HG03025 (cell line): ENCODE data around the gene PDAP1.
"Not testable (repeated sequence)": the region's sequence is repeated elsewhere in the genome, so short reads cannot be mapped to it uniquely, and the experiment has no call there.

Experiments used
- ATAC-seq: cut with Tn5 transposase; IDR thresholded peaks from one replicate; pipeline ENCODE4 v1.9.1; 2021; ENCODE audit warnings: mild to moderate bottlenecking, moderate library complexity; ENCODE audit not compliant: unreplicated experiment, low FRiP score

The PDAP1 gene

GRCh38 chr7:99380032-99380822 is 28.2 kb downstream of the PDAP1 start:
- peak; percentile 31 for ATAC-seq

GRCh38 chr7:99379693-99380031 is 28.7 kb downstream of the PDAP1 start:
- not testable (repeated sequence) for ATAC-seq

GRCh38 chr7:99379043-99379577 is 29.3 kb downstream of the PDAP1 start:
- ATAC-seq: no peak

- ATAC-seq: peak; percentile 36
These were observed 33.2 kb downstream of the PDAP1 start for GRCh38 chr7:99375070-99375807.

GRCh38 chr7:99374111-99375064 is 34.0 kb downstream of the PDAP1 start, which contains the start of gene ARPC1B:
Gene ARPC1B, plus strand, starts transcription at chr7:99374730. Its CDS starts 10,985 bp downstream, at chr7:99385715.
- peak; percentile 43 for ATAC-seq

- ATAC-seq: no peak
These were observed 35.0 kb downstream of the PDAP1 start for GRCh38 chr7:99373091-99374066.

GRCh38 chr7:99372275-99373090 is 35.9 kb downstream of the PDAP1 start:
- ATAC-seq: no peak

- ATAC-seq: no peak
These were observed 36.9 kb downstream of the PDAP1 start for GRCh38 chr7:99371376-99371920.

- no peak for ATAC-seq
These were observed 38.5 kb downstream of the PDAP1 start for GRCh38 chr7:99369767-99370391.

GRCh38 chr7:99368750-99369389 is 39.5 kb downstream of the PDAP1 start:
- ATAC-seq: no peak

GRCh38 chr7:99366646-99367045 is 41.8 kb downstream of the PDAP1 start:
- no peak for ATAC-seq

- ATAC-seq: no peak
These were observed 42.9 kb downstream of the PDAP1 start for GRCh38 chr7:99365318-99366141.

- ATAC-seq: no peak
These were observed 45.1 kb downstream of the PDAP1 start for GRCh38 chr7:99363286-99363685.

GRCh38 chr7:99362801-99363200 is 45.6 kb downstream of the PDAP1 start:
- no peak for ATAC-seq

GRCh38 chr7:99359465-99360154 is 48.8 kb downstream of the PDAP1 start:
- ATAC-seq: no peak

- ATAC-seq: not testable (repeated sequence)
These were observed 49.9 kb downstream of the PDAP1 start for GRCh38 chr7:99358521-99358920.
